HG03521 (cell line): Measurements from ENCODE around the gene HDAC9.
"Not testable (repeated sequence)": the region's sequence is repeated elsewhere in the genome, so short reads cannot be mapped to it uniquely, and the experiment has no call there.

ENCODE experiments used
- ATAC-seq: cut with Tn5 transposase; IDR thresholded peaks from one replicate; pipeline ENCODE4 v1.9.1; 2021; ENCODE audit warnings: mild to moderate bottlenecking, moderate library complexity; ENCODE audit not compliant: unreplicated experiment

HDAC9 gene

DNA sequence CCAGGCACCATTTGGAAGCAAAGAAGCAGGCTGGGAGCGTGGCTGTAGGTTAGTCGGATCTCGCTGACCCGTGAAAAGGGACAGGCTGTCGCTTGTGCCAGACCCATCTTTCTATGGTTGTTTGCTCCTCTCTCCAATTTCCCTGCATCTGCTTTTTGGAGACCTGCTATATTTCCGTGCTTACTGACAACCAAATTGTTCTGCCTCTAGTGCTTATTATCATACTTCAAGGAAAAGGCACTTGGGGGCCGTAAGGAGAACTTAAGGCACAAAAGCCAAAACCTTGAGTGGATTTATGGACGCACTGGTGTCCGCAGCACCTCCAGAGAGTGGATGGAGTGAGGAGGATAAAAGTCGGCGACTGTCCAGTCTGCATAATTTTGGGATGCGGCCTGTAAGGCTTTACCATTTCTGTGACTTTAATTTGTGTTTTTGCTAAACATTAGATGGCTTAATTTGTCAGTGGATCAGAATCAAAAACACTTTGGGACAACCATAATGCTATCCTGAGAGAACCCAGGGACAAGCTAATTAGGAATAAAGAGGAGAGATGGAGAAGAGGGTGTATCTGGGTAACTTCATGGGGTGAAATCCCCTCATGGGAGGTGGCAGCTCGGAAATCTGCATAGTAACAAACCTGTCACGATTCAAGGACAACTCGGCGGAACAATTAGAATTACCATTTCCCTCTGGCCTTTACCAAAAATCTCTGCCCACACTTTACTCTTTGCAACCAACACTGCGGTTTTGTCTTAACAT is 206.7 kb downstream of the HDAC9 start:
- no peak for ATAC-seq

DNA sequence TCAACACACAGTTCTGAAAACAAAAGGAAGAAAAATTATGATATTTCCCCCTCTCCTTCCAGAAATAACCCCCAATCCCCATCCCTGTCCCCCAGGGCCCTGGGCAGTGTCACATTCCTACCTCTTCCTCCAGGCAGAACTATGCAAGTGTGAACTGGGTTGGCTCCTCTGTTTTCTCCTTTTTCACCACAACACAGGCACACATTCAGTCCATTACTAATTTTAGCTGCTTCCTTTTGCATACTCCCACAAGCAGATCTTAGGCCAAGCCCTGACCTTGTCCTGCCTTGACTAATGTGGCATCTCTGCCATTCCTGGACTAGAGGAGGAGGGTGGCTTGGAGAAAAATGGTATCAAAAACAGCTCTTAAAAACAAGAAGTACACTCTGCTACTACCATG is 208.1 kb downstream of the HDAC9 start:
- no peak for ATAC-seq

DNA sequence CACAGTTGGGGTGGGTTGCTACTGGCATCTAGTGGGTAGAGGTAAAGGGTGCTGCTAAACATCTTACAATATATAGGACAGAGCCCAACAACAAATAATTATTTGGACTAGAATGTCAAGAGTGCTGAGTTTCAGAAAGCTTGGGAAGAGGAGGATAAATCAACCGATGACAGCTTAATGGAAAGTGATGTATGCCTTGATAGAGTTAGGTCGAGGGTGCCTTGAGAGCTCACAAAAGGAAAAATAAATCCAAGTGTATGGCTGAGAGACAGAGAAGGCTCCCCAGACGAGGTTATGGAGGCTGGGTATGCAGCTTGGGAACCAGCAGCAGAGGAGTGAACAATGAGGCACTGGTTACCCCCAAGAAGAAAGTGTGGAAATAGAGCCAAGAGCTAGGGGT is 211.1 kb downstream of the HDAC9 start:
- ATAC-seq = no peak

GRCh38 chr7:18708204-18708603 is 212.7 kb downstream of the HDAC9 start:
- no peak for ATAC-seq

GRCh38 chr7:18715988-18716387 is 220.4 kb downstream of the HDAC9 start:
- no peak for ATAC-seq

- ATAC-seq = no peak
Measured at GRCh38 chr7:18721429-18721828, 225.9 kb downstream of the HDAC9 start.

- ATAC-seq = no peak
Measured at GRCh38 chr7:18724318-18724717, 228.8 kb downstream of the HDAC9 start.

DNA sequence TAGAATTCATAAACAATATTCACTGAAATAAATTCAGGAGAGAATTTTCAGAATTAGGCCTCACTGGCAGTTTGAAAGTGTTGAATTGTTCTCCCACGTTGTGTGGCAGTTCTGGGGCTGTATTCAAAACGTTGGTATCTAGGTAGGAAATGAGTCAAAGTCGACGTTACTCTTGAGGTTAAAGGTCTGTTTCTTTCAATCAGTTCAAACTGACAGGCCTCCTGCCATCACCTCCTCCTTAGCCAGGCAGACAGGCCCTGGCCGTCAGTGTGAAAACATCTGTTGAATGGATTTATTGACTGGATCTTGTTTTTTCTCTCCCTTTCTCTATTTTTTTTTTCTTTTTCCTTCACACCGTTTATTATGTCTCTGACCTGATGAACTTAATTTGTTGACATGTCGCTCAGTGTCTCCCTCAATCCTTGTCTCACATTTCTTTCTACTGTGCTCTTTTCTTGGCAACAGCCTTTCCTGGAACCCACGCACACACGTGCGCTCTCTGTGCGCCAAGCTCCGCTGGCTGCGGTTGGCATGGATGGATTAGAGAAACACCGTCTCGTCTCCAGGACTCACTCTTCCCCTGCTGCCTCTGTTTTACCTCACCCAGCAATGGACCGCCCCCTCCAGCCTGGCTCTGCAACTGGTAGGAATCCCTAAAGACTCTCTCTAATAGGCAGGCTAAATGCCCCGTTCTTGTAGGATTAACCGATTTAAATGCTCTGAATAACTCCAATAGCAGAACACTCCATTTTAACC is 231.7 kb downstream of the HDAC9 start:
- no peak for ATAC-seq

DNA sequence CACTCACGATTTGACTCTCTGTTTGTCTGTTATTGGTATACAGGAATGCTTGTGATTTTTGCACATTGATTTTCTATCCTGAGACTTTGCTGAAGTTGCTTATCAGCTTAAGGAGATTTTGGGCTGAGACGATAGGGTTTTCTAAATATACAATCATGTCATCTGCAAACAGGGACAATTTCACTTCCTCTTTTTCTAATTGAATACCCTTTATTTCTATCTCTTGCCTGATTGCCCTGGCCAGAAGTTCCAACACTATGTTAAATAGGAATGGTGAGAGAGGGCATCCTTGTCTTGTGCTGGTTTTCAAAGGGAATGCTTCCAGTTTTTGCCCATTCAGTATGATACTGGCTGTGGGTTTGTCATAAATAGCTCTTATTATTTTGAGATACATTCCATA is 240.5 kb downstream of the HDAC9 start:
- ATAC-seq = not testable (repeated sequence)

GRCh38 chr7:18740579-18740988 is 245.0 kb downstream of the HDAC9 start:
- no peak for ATAC-seq

- no peak for ATAC-seq
Measured at GRCh38 chr7:18753972-18754610, 258.5 kb downstream of the HDAC9 start.

GRCh38 chr7:18754766-18755165 is 259.2 kb downstream of the HDAC9 start:
- no peak for ATAC-seq

DNA sequence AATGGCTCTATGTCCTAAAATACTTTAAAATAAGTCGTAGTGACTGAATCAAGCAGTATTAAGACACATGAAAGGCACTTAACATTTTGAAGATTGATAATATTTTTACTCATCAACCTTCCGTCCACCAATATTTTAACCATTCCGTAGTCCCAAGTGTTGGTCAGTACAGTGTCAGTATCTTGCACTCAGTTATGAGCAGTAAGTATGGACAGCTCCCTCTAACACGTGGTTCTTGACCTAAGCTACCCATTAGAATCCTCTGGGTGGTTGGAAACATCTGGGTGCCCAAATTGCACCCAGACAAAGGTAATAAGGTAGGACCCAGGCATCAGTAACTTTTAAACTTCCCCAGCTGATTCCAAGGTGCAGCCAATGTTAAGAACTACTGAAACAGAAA is 260.2 kb downstream of the HDAC9 start:
- ATAC-seq = no peak

DNA sequence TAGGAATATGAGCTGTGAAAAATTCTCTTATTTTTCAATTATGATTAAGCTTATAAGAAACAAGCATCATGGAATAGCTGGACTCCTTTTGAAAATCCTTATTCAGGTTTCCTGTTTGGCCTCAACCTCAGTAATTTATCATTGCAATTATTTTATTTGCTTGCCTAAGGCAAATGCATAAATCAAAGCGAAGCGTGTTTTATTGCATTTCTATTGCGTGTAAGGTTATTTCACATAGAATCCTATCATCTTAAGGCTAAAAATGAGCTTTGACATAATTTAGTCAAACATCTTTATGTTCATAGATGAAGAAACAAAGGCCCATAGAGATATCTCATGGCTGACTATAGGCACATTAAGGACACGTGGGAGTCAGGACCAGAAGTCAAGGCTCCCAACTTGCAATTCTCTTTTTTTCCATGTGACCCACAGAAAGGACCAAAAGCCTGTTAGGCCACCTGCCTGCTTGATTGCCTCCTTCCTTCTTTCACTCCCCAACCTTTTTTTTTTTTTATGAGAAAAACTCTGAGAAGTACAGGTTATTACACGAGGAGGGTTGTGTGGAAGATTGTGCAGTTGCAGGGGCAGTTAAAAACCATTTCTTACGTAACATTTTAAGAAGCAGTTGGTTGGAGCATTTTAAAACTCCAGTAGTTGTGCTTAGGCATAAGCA is 261.0 kb downstream of the HDAC9 start:
- no peak for ATAC-seq

DNA sequence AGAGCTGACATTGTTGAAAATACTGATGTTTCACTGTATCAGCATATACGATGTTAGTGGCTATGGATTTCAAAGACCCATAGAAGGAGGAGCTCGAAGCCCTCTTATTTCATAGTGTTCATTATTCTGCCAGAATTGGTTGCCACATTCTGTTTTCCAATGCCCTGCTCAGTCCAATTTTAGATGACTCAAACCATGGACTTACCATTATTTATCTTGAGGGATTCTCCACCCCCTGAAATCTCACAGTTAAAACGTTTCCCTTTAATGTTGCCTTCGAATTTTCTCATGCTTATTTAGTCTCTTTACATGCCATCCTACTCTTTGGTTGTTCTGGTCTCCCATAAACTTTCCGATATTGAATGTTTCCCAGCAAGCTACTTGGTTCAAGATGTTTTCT is 264.5 kb downstream of the HDAC9 start:
- no peak for ATAC-seq

DNA sequence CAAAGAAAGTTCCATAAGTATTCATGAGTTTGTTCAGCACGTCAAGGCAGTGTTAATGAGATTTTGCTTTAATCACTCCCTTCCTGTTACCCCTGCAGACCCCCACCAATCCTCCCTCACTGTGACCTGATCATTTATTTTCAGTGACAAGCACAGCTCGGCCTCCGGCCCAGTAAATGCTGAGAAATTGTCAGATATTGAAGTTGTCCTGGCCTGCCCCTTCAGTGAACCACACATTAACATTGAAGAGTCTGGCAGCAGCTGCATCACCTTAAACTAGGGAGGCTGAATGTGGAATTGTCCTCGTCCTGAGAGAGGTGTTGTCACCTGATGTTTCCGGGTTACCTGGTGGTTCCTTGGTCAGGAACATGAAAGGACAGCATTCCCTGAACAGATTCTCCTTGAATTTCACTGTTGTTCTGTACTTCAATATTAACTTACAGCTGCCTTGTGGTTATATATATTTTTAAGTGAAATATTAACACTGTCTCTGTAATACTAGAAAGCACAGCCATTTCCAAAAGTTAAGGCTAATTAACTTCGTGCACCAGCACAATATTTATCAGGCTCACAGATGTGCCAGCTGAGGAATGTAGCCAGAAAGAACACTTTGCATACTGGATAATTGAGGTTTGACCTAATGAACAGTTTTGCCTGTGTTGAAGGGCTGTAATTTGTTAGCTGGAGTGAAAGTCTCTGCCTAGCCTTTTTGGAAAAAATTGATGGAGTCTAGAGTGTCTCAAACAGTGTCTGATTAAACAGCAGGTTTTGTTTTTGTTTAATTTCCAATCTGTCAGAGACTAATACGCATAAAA is 265.3 kb downstream of the HDAC9 start:
- ATAC-seq = no peak

- ATAC-seq = no peak
Measured at GRCh38 chr7:18762189-18762588, 266.6 kb downstream of the HDAC9 start.

DNA sequence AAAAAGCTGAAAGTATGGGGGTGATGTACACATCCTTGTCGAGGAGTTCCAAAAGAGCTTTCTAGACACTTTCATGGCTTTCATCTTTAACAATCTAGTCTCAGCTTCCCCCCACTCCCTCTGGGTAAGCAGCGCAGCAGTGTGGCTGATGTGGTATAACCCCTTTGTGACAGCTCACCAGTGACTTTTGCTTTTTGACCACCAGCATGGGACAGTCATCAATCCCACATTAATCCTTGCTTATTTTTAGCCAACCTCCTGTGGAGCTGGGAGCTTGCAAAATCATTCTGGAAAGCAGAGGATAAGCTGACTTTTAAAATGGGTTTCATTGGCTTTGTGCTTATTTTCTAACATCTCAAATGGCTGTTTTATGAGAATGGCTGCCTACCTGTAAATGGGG is 272.7 kb downstream of the HDAC9 start:
- no peak for ATAC-seq

GRCh38 chr7:18770154-18770811 is 274.7 kb downstream of the HDAC9 start:
- no peak for ATAC-seq

DNA sequence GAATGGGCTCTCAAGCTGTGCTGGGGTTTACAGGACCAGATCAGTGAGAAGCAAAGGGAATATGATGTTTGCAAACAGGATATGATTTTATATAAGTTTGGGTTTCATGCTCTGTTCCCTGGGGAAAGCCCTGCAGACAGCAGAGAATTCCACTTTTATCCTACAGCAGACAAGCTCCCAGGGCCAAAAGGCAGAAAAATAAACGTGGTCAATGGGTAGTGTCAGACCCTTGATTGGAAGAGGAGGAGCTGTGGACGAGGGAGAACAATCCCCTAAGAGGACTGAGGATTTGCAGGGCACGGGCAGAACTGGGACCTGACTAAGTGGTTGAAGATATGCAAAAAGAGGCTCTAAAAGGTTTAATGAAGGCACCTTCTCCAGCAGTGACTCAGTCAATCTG is 275.3 kb downstream of the HDAC9 start:
- no peak for ATAC-seq
